OCI-LY1 (cell line): ENCODE measurements around the gene CLCN7.

Experiments used
- H2AFZ ChIP-seq: fragments of 200-600 bp; sonication (generic), shearing (Covaris generic); 2 replicates; pipeline ENCODE4 v1.6.0; 2014; ENCODE audit warnings: antibody characterized with exemption, mild to moderate bottlenecking, low read length
- H3F3A ChIP-seq: fragments of 200-600 bp; sonication (generic), shearing (Covaris generic); 2 replicates; pipeline ENCODE4 v1.6.0; 2014; ENCODE audit warnings: mild to moderate bottlenecking, antibody characterized with exemption, low read length, moderate library complexity; ENCODE audit not compliant: insufficient read depth
- H3K27ac ChIP-seq: fragments of 200-600 bp; sonication (generic); 2 replicates; pipeline ENCODE4 v1.5.1; 2014; ENCODE audit warnings: low read length, mixed run types, mild to moderate bottlenecking, low read depth; ENCODE audit not compliant: poor library complexity, severe bottlenecking
- H3K27me3 ChIP-seq: fragments of 200-600 bp; sonication (generic); 2 replicates; pipeline ENCODE4 v1.6.0; 2014; ENCODE audit warnings: antibody characterized with exemption, mild to moderate bottlenecking, low read length, moderate library complexity; ENCODE audit not compliant: insufficient read depth
- H3K36me3 ChIP-seq: fragments of 200-600 bp; sonication (generic); 2 replicates; pipeline ENCODE4 v1.6.1; 2014; ENCODE audit warnings: mild to moderate bottlenecking, antibody characterized with exemption, low read length, moderate library complexity, mixed read lengths; ENCODE audit not compliant: insufficient read depth
- H3K4me1 ChIP-seq: fragments of 200-600 bp; sonication (generic); 2 replicates; pipeline ENCODE4 v1.5.1; 2014; ENCODE audit warnings: mild to moderate bottlenecking, low read length, moderate library complexity; ENCODE audit not compliant: insufficient read depth, severe bottlenecking
- H3K4me2 ChIP-seq: fragments of 200-600 bp; sonication (generic), shearing (Covaris generic); 2 replicates; pipeline ENCODE4 v1.6.1; 2014; ENCODE audit warnings: low read length
- H3K4me3 ChIP-seq: fragments of 200-600 bp; sonication (generic); 2 replicates; pipeline ENCODE4 v1.5.1; 2014; ENCODE audit warnings: low read length, low read depth, mild to moderate bottlenecking, mixed read lengths; ENCODE audit not compliant: poor library complexity, severe bottlenecking
- H3K79me2 ChIP-seq: fragments of 200-600 bp; shearing (Covaris generic); 2 replicates; pipeline ENCODE4 v1.6.1; 2016; ENCODE audit warnings: mixed run types, low read length, mixed read lengths; ENCODE audit not compliant: insufficient read depth
- H3K9ac ChIP-seq: fragments of 200-600 bp; sonication (generic), shearing (Covaris generic); 2 replicates; pipeline ENCODE4 v1.6.1; 2014; ENCODE audit warnings: mild to moderate bottlenecking, low read length, mixed read lengths
- H3K9me2 ChIP-seq: fragments of 200-600 bp; sonication (generic), shearing (Covaris generic); 2 replicates; pipeline ENCODE4 v1.6.1; 2014; ENCODE audit warnings: low read depth, mild to moderate bottlenecking, low read length, mixed read lengths
- H3K9me3 ChIP-seq: fragments of 200-600 bp; shearing (Covaris generic); 2 replicates; pipeline ENCODE4 v1.6.1; 2014; ENCODE audit warnings: low read length, mixed read lengths
- H4K20me1 ChIP-seq: fragments of 200-600 bp; sonication (generic), shearing (Covaris generic); 2 replicates; pipeline ENCODE4 v1.6.0; 2016; ENCODE audit warnings: mild to moderate bottlenecking, low read length; ENCODE audit not compliant: insufficient read depth
- EZH2 ChIP-seq: fragments of 200-600 bp; sonication (generic), shearing (Covaris generic); IDR thresholded peaks from 2 replicates; pipeline ENCODE4 v1.8.0; 2017; ENCODE audit warnings: borderline replicate concordance, mixed run types, mild to moderate bottlenecking, antibody characterized with exemption, low read length, moderate library complexity, mixed read lengths
- TF ChIP-seq, protein P1 (sequence below): fragments of 200-600 bp; sonication (generic), shearing (Covaris generic); IDR thresholded peaks from 2 replicates; pipeline ENCODE4 v1.5.1; 2017; ENCODE audit warnings: mild to moderate bottlenecking, antibody characterized with exemption, low read length, moderate library complexity, mixed read lengths

CLCN7 gene

DNA sequence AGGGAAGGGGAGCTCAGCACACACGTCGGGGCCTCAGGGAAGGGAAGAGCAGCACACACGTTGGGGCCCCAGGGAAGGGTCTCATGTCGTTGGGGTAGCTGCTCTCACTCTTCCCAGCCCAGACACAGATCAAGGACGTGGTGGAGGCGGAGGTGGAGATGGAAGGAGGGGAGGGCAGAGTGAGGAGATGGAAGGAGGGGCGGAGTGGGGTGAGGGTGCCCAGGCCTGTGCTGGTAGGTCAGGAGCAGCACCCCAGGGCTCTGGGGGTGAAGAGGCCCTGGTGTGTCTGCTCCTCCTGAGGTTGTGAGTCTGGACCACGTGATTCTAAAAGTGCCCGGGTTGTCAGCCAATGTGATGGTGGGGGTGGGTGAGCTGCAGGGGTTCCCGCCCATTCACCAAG is 14.9 kb downstream of the CLCN7 start:
- H2AFZ ChIP-seq = no peak overlapping the region
- H3K79me2 ChIP-seq = no peaks in the 10 kb centered on the region
- no peak overlapping the region for H3K4me3 ChIP-seq
- H3K4me1 ChIP-seq = no peaks in the 10 kb centered on the region
- H3K27me3 ChIP-seq = no peaks in the 10 kb centered on the region
- H3K4me2 ChIP-seq = no peak overlapping the region
- no peak overlapping the region for H3K27ac ChIP-seq
- TF ChIP-seq EZH2 = no peak
- TF ChIP-seq, protein P1, sequence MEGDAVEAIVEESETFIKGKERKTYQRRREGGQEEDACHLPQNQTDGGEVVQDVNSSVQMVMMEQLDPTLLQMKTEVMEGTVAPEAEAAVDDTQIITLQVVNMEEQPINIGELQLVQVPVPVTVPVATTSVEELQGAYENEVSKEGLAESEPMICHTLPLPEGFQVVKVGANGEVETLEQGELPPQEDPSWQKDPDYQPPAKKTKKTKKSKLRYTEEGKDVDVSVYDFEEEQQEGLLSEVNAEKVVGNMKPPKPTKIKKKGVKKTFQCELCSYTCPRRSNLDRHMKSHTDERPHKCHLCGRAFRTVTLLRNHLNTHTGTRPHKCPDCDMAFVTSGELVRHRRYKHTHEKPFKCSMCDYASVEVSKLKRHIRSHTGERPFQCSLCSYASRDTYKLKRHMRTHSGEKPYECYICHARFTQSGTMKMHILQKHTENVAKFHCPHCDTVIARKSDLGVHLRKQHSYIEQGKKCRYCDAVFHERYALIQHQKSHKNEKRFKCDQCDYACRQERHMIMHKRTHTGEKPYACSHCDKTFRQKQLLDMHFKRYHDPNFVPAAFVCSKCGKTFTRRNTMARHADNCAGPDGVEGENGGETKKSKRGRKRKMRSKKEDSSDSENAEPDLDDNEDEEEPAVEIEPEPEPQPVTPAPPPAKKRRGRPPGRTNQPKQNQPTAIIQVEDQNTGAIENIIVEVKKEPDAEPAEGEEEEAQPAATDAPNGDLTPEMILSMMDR = no peak
- peaks cover 18% of the 10 kb centered on the region for H3K36me3 ChIP-seq
- no peaks in the 10 kb centered on the region for H3K9me2 ChIP-seq
- H4K20me1 ChIP-seq = no peaks in the 10 kb centered on the region
- no peak overlapping the region for H3K9ac ChIP-seq
- no peaks in the 10 kb centered on the region for H3F3A ChIP-seq
- no peaks in the 10 kb centered on the region for H3K9me3 ChIP-seq

DNA sequence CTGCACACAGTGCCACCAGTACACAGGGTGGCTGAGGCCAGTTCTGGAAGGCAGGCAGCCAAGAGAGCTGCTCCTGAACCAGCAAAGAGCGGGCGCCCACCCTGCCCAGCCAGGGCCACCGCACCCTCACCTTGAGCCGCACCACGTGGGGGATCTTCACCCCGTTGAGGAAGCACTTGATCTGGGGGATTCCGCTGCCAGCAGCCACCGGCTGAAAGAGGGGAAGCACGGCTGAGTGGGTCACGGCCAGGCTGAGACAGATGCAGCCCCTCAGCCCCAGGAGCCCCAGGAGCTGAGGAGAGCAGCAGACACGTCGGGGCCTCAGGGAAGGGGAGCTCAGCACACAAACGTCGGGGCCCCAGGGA is 15.9 kb downstream of the CLCN7 start:
- Histone ChIP-seq H3K4me2 (no peak overlapping the region), H3K27me3 (no peaks in the 10 kb centered on the region), H2AFZ (no peak overlapping the region), H3K4me1 (no peaks in the 10 kb centered on the region), H3K9me3 (no peaks in the 10 kb centered on the region), H3K9me2 (no peaks in the 10 kb centered on the region), H3K79me2 (no peaks in the 10 kb centered on the region), H3K4me3 (no peak overlapping the region), H3F3A (no peaks in the 10 kb centered on the region), H4K20me1 (no peaks in the 10 kb centered on the region), H3K36me3 (peaks cover 23% of the 10 kb centered on the region), H3K9ac (no peak overlapping the region), H3K27ac (no peak overlapping the region)
- no peak for TF ChIP-seq EZH2
- TF ChIP-seq, protein P1 = no peak

DNA sequence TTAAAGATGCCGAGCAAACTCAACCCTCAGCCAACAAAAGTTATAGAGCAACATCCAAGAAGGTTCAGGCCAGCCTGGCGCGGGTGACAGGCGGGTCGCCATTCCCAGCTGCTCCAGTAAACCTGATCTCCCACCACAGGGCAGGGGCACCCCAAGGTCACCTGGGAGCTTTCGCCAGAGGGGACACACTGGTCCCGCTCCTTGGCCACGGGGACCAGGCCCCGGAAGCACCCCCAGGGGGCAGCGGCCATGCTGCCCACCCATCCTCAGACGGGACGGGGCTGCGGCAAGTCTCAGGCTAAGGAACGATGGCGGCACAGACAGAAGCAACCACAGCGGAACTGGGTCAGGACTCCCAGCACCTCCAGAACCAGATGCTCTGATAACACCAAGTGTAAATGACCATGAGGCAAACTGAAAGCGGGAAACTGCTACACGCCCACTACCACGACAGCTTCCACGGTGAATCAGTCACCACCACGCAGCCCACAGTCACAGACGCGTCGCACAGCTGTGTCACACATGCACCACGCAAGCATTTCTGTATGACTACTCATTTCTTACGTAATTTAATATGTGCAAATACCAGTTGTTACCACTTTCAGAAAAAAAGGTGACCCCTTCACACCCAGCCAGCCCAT is 16.4 kb downstream of the CLCN7 start:
- H4K20me1 ChIP-seq = no peaks in the 10 kb centered on the region
- H3K4me1 ChIP-seq = no peaks in the 10 kb centered on the region
- no peak overlapping the region for H3K4me3 ChIP-seq
- H3K79me2 ChIP-seq = no peaks in the 10 kb centered on the region
- TF ChIP-seq, protein P1 = no peak
- TF ChIP-seq EZH2 = no peak
- no peak overlapping the region for H3K9ac ChIP-seq
- H3K9me2 ChIP-seq = no peaks in the 10 kb centered on the region
- H3K27ac ChIP-seq = no peak overlapping the region
- H3K27me3 ChIP-seq = no peaks in the 10 kb centered on the region
- no peaks in the 10 kb centered on the region for H3K9me3 ChIP-seq
- peaks cover 28% of the 10 kb centered on the region for H3K36me3 ChIP-seq
- no peak overlapping the region for H2AFZ ChIP-seq
- no peaks in the 10 kb centered on the region for H3F3A ChIP-seq
- H3K4me2 ChIP-seq = no peak overlapping the region
